ENCODE data around the gene UAP1L1. TPM values are rescaled to one million over a fixed set of nuclear protein-coding genes. Genes with fewer than 3 reads are reported as not detected.

The UAP1L1 gene
- total RNA-seq, 1 donor from 2014 or later, result 34.2 TPM

- Mint-ChIP-seq H3K4me3 (ENCODE audit: unreplicated experiment) (no peak overlapping the region), H3K27me3 (ENCODE audit: unreplicated experiment) (no peaks in the 10 kb centered on the region), H3K27ac (ENCODE audit: unreplicated experiment) (no peak overlapping the region), H3K4me1 (ENCODE audit: unreplicated experiment) (no peaks in the 10 kb centered on the region), H3K9me3 (ENCODE audit: unreplicated experiment) (no peaks in the 10 kb centered on the region), H3K36me3 (ENCODE audit: unreplicated experiment) (peaks cover 10% of the 10 kb centered on the region)
- TF ChIP-seq, protein P1, sequence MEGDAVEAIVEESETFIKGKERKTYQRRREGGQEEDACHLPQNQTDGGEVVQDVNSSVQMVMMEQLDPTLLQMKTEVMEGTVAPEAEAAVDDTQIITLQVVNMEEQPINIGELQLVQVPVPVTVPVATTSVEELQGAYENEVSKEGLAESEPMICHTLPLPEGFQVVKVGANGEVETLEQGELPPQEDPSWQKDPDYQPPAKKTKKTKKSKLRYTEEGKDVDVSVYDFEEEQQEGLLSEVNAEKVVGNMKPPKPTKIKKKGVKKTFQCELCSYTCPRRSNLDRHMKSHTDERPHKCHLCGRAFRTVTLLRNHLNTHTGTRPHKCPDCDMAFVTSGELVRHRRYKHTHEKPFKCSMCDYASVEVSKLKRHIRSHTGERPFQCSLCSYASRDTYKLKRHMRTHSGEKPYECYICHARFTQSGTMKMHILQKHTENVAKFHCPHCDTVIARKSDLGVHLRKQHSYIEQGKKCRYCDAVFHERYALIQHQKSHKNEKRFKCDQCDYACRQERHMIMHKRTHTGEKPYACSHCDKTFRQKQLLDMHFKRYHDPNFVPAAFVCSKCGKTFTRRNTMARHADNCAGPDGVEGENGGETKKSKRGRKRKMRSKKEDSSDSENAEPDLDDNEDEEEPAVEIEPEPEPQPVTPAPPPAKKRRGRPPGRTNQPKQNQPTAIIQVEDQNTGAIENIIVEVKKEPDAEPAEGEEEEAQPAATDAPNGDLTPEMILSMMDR (IDR thresholded peaks at IDR 0.05), result no peak
- DNase-seq (ENCODE audit: extremely low spot score, unreplicated experiment), result no peak
These were observed 28.7 kb downstream of the UAP1L1 start for GRCh38 chr9:137105814-137106661.

- H3K27ac Mint-ChIP-seq (ENCODE audit: unreplicated experiment), result no peak overlapping the region
- no peaks in the 10 kb centered on the region for H3K4me1 Mint-ChIP-seq (ENCODE audit: unreplicated experiment)
- H3K4me3 Mint-ChIP-seq (ENCODE audit: unreplicated experiment), result no peak overlapping the region
- TF ChIP-seq, protein P1 (IDR thresholded peaks at IDR 0.05), result no peak
- DNase-seq (ENCODE audit: extremely low spot score, unreplicated experiment), result no peak
- H3K27me3 Mint-ChIP-seq (ENCODE audit: unreplicated experiment), result no peaks in the 10 kb centered on the region
- no peaks in the 10 kb centered on the region for H3K9me3 Mint-ChIP-seq (ENCODE audit: unreplicated experiment)
- peaks cover 10% of the 10 kb centered on the region for H3K36me3 Mint-ChIP-seq (ENCODE audit: unreplicated experiment)
These were observed 29.4 kb downstream of the UAP1L1 start for GRCh38 chr9:137106662-137107250.

DNA sequence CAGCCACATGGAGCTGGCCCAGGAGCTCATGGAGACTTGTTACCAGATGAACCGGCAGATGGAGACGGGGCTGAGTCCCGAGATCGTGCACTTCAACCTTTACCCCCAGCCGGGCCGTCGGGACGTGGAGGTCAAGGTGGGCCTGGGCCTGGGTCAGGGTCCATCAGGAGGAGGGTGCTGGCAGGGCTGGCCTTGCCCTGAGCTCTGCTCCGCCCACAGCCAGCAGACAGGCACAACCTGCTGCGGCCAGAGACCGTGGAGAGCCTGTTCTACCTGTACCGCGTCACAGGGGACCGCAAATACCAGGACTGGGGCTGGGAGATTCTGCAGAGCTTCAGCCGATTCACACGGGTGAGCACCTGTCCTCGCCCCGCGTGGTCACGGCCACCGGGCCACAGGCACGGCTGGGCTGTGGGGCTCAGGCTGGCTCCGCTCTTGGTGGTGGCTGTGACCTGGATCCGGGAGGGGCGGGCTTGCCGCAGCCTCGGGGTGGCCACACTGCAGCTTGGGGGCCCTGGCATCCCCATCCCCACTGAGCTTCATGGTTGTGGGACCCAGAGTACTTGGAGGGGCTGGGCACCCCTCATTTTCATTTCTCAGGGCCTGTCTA, 30.1 kb downstream of the UAP1L1 start:
- DNase-seq (ENCODE audit: extremely low spot score, unreplicated experiment), result no peak
- H3K9me3 Mint-ChIP-seq (ENCODE audit: unreplicated experiment), result no peaks in the 10 kb centered on the region
- TF ChIP-seq, protein P1 (IDR thresholded peaks at IDR 0.05), result no peak
- no peak overlapping the region for H3K27ac Mint-ChIP-seq (ENCODE audit: unreplicated experiment)
- H3K4me3 Mint-ChIP-seq (ENCODE audit: unreplicated experiment), result no peak overlapping the region
- no peaks in the 10 kb centered on the region for H3K27me3 Mint-ChIP-seq (ENCODE audit: unreplicated experiment)
- H3K36me3 Mint-ChIP-seq (ENCODE audit: unreplicated experiment), result peaks cover 10% of the 10 kb centered on the region
- H3K4me1 Mint-ChIP-seq (ENCODE audit: unreplicated experiment), result no peaks in the 10 kb centered on the region

DNA sequence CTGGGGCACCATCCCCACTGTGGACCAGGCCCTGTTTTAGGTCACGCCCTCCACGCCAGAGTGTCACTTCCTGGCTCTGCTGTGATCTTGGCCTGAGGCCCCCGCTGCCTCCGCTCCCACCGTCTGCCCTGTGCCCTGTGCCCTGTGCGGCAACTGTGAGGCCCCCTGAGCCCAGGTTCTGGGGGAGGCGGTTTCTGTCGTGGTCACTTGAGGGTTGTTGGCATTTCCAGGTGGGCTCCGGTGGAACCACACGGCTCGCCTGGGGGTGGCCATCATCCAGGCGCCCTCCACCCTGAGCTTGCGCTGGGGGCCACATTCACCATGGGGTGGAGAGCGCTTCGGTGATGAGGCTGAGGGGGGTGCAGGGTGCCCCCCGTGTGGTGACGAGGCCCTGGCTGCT, 30.7 kb downstream of the UAP1L1 start:
- Mint-ChIP-seq H3K4me1 (ENCODE audit: unreplicated experiment) (no peaks in the 10 kb centered on the region), H3K36me3 (ENCODE audit: unreplicated experiment) (peaks cover 10% of the 10 kb centered on the region), H3K9me3 (ENCODE audit: unreplicated experiment) (no peaks in the 10 kb centered on the region), H3K4me3 (ENCODE audit: unreplicated experiment) (no peak overlapping the region), H3K27me3 (ENCODE audit: unreplicated experiment) (no peaks in the 10 kb centered on the region), H3K27ac (ENCODE audit: unreplicated experiment) (no peak overlapping the region)
- no peak for DNase-seq (ENCODE audit: extremely low spot score, unreplicated experiment)
- TF ChIP-seq, protein P1 (IDR thresholded peaks at IDR 0.05), result no peak
